OCI-LY7 (cell line): ENCODE results near the gene TPRG1. TPM values are rescaled to one million over a fixed set of nuclear protein-coding genes. Genes with fewer than 3 reads are reported as not detected.

Experiments used
- BruUV-seq: library from RNA; stranded (reverse); fragments of 400-500 nt; replicated peaks from 2 replicates; lab custom pipeline; 2021; lab: Mats Ljungman, UMichigan
- CTCF ChIA-PET: fragments of 300-600 bp; sonication (Branson Sonifier 250); formaldehyde crosslinking; loops from one replicate; lab custom pipeline; 2022; ENCODE audit warnings: antibody characterized with exemption; ENCODE audit not compliant: unreplicated experiment; lab: Charles Lee
- POLR2A ChIA-PET: fragments of 300-600 bp; sonication (Branson Sonifier 250); formaldehyde crosslinking; loops from one replicate; lab custom pipeline; 2022; ENCODE audit warnings: antibody characterized with exemption; lab: Charles Lee
- DNase-seq: peaks from one replicate; pipeline ENCODE4 v3.0.0-alpha.2; 2015; ENCODE audit warnings: low spot score
- H2AFZ ChIP-seq: fragments of 200-600 bp; sonication (generic), shearing (Covaris generic); 2 replicates; pipeline ENCODE4 v1.6.1; 2014; ENCODE audit warnings: mild to moderate bottlenecking, antibody characterized with exemption, low read length, moderate library complexity
- H3K27ac ChIP-seq: fragments of 200-600 bp; sonication (generic); 2 replicates; pipeline ENCODE4 v1.5.1; 2014; ENCODE audit warnings: mixed run types, low read depth, mild to moderate bottlenecking, moderate library complexity, low read length, inconsistent platforms; ENCODE audit not compliant: poor library complexity, severe bottlenecking
- H3K36me3 ChIP-seq: fragments of 200-600 bp; sonication (generic); 2 replicates; pipeline ENCODE4 v1.6.1; 2014; ENCODE audit warnings: mild to moderate bottlenecking, antibody characterized with exemption, low read length, moderate library complexity, mixed read lengths; ENCODE audit not compliant: insufficient read depth
- H3K4me1 ChIP-seq: fragments of 200-600 bp; sonication (generic); 2 replicates; pipeline ENCODE4 v1.5.1; 2014; ENCODE audit warnings: mild to moderate bottlenecking, low read length; ENCODE audit not compliant: insufficient read depth, poor library complexity, severe bottlenecking
- H3K4me2 ChIP-seq: fragments of 200-600 bp; sonication (generic); 2 replicates; pipeline ENCODE4 v1.6.1; 2014; ENCODE audit warnings: mild to moderate bottlenecking, low read length
- H3K4me3 ChIP-seq: fragments of 200-600 bp; sonication (generic); 2 replicates; pipeline ENCODE4 v1.5.1; 2014; ENCODE audit warnings: mild to moderate bottlenecking, low read depth, low read length; ENCODE audit not compliant: poor library complexity, severe bottlenecking
- H3K79me2 ChIP-seq: fragments of 200-600 bp; sonication (generic); 2 replicates; pipeline ENCODE4 v1.6.1; 2016; ENCODE audit warnings: low read depth, mild to moderate bottlenecking, low read length, moderate library complexity, mixed read lengths; ENCODE audit not compliant: insufficient read depth
- H3K9me2 ChIP-seq: fragments of 200-600 bp; sonication (generic); 2 replicates; pipeline ENCODE4 v1.6.1; 2016; ENCODE audit warnings: mild to moderate bottlenecking, low read length, mixed read lengths; ENCODE audit not compliant: insufficient read depth
- H3K9me3 ChIP-seq: fragments of 200-600 bp; sonication (generic); 2 replicates; pipeline ENCODE4 v1.6.1; 2014; ENCODE audit warnings: mild to moderate bottlenecking, mixed run types, low read length, mixed read lengths
- H4K20me1 ChIP-seq: fragments of 200-600 bp; sonication (generic); 2 replicates; pipeline ENCODE4 v1.6.1; 2014; ENCODE audit warnings: mild to moderate bottlenecking, antibody characterized with exemption, low read length, moderate library complexity, mixed read lengths; ENCODE audit not compliant: insufficient read depth
- CTCF ChIP-seq: fragments of 200-600 bp; sonication (generic); conservative IDR thresholded peaks from 2 replicates; pipeline ENCODE4 v1.5.1; 2014; ENCODE audit warnings: mild to moderate bottlenecking, antibody characterized with exemption, low read length, moderate library complexity, mixed read lengths
- EZH2phosphoT487 ChIP-seq: fragments of 200-600 bp; sonication (generic); IDR thresholded peaks from 2 replicates; pipeline ENCODE4 v1.6.1; 2018; ENCODE audit warnings: low read depth, borderline replicate concordance, mild to moderate bottlenecking, mixed run types, antibody characterized with exemption, low read length, moderate library complexity, mixed read lengths
- intact Hi-C: fragments of 100-400 bp; cut with micrococcal nuclease; formaldehyde crosslinking; loops from one replicate; pipeline ENCODE4 v1.10.0; 2022; ENCODE audit not compliant: unreplicated experiment
- total RNA-seq, 2 experiments: library from RNA; depleted of rRNA in 1 of 2; stranded (reverse); fragments of >200 nt in 1 of 2; shearing (Covaris generic) in 1 of 2; gene quantifications; 2 replicates each; pipeline ENCODE4 v1.2.3, GENCODE V29; 2014 to 2022

TPRG1 gene
- total RNA-seq, 2 experiments from 2014 or later, result 0.92 TPM; not detected in 1

- no peak overlapping the region for H3K4me3 ChIP-seq
- no TSS peak for BruUV-seq
- no peaks in the 10 kb centered on the region for H3K9me3 ChIP-seq
- no peaks in the 10 kb centered on the region for H4K20me1 ChIP-seq
- H3K79me2 ChIP-seq, result no peaks in the 10 kb centered on the region
- H3K4me2 ChIP-seq, result no peak overlapping the region
- TF ChIP-seq CTCF (peak; percentile 87), EZH2phosphoT487 (no peak)
- H3K27ac ChIP-seq, result no peak overlapping the region
- DNase-seq, result peak; percentile 48
- peaks cover 9% of the 10 kb centered on the region for H3K4me1 ChIP-seq
- intact Hi-C loops, result loop anchor here (1.0 to 10.0 kb wide), 3 partner anchors 115 to 676 kb away; no protein-coding TSS in a partner anchor
- ChIA-PET CTCF (interaction anchor here (0.6 to 1.3 kb wide), 2 partner anchors 13 to 631 kb away, joined by 3 to 7 read pairs; no protein-coding TSS in a partner anchor), POLR2A (interaction anchor here (0.6 to 1.0 kb wide), 3 partner anchors 9 to 34 kb away, joined by 3 to 6 read pairs (median 3); no protein-coding TSS in a partner anchor)
- no peaks in the 10 kb centered on the region for H3K36me3 ChIP-seq
- H3K9me2 ChIP-seq, result no peaks in the 10 kb centered on the region
- H2AFZ ChIP-seq, result no peak overlapping the region
These were observed 100.8 kb downstream of the TPRG1 start for GRCh38 chr3:189272500-189273119.

GRCh38 chr3:189273736-189274135 is 102.0 kb downstream of the TPRG1 start:
- Histone ChIP-seq H4K20me1 (no peaks in the 10 kb centered on the region), H3K4me1 (peaks cover 14% of the 10 kb centered on the region), H3K9me2 (no peaks in the 10 kb centered on the region), H3K4me3 (no peak overlapping the region), H3K4me2 (no peak overlapping the region), H3K79me2 (no peaks in the 10 kb centered on the region), H3K9me3 (no peaks in the 10 kb centered on the region), H3K36me3 (no peaks in the 10 kb centered on the region), H2AFZ (no peak overlapping the region), H3K27ac (no peak overlapping the region)
- no TSS peak for BruUV-seq
- POLR2A ChIA-PET, result interaction anchor here (1.0 kb wide), 1 partner anchor 10 kb away, joined by 3 read pairs; no protein-coding TSS in a partner anchor
- intact Hi-C loops, result loop anchor here (5.0 to 10.0 kb wide), 2 partner anchors 114 to 311 kb away; no protein-coding TSS in a partner anchor
- DNase-seq, result no peak
- TF ChIP-seq CTCF (no peak), EZH2phosphoT487 (no peak)
- CTCF ChIA-PET, result no interaction called here

- Histone ChIP-seq H3K4me2 (no peak overlapping the region), H2AFZ (no peak overlapping the region), H4K20me1 (no peaks in the 10 kb centered on the region), H3K9me3 (no peaks in the 10 kb centered on the region), H3K4me3 (no peak overlapping the region), H3K36me3 (no peaks in the 10 kb centered on the region), H3K9me2 (no peaks in the 10 kb centered on the region), H3K79me2 (no peaks in the 10 kb centered on the region), H3K27ac (no peak overlapping the region), H3K4me1 (peaks cover 14% of the 10 kb centered on the region)
- POLR2A ChIA-PET, result interaction anchor here (0.7 to 1.3 kb wide), 3 partner anchors 18 to 1582 kb away, joined by 3 to 5 read pairs (median 3); no protein-coding TSS in a partner anchor
- BruUV-seq, result no TSS peak
- intact Hi-C loops, result loop anchor here (10.0 kb wide), 1 partner anchor 310 kb away; no protein-coding TSS in a partner anchor
- DNase-seq, result no peak
- TF ChIP-seq CTCF (no peak), EZH2phosphoT487 (no peak)
- CTCF ChIA-PET, result no interaction called here
These were observed 103.4 kb downstream of the TPRG1 start for GRCh38 chr3:189275182-189275581.
